HEK293 (cell line): ENCODE results near the gene PLD5.

Source experiments
- KLF9 ChIP-seq: fragments of 450-650 bp; formaldehyde crosslinking; IDR thresholded peaks from 2 replicates; pipeline ENCODE4 v1.5.1; 2016; ENCODE audit warnings: missing biosample characterization, missing genetic modification characterization, low read depth
- TF ChIP-seq, protein P1 (sequence below): fragments of 450-650 bp; formaldehyde crosslinking; IDR thresholded peaks from 2 replicates; pipeline ENCODE4 v1.5.1; 2016; ENCODE audit warnings: missing biosample characterization, missing genetic modification characterization
- TF ChIP-seq, protein P2 (sequence below): fragments of 450-650 bp; formaldehyde crosslinking; IDR thresholded peaks from 2 replicates; pipeline ENCODE4 v1.5.1; 2016; ENCODE audit warnings: missing biosample characterization, missing genetic modification characterization
- TF ChIP-seq, protein P3 (sequence below): sonication (generic); formaldehyde crosslinking; IDR thresholded peaks from 2 replicates; pipeline ENCODE4 v1.8.1; 2022; ENCODE audit warnings: mild to moderate bottlenecking, moderate library complexity, missing genetic modification reagents

DNA sequence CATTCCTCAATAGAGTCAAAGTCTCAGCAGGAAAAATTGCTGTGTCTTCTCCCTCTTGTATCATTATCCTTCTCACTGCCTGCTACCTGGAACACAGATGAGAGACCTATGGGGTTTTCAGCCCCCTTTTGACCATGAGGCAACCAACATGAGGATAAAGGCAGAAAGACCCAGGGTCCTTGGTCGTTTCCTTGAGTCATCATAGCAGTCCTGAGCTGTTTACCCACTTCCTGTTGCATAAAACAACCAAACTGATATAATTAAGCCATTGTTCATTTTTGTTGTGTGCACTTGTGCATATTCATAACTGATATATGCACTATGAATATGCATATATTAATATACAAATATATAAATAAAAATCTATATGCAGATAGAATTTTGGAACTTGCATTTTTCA, 337.3 kb downstream of the PLD5 start:
- no peak for TF ChIP-seq KLF9 (tag by site-specific recombination)
- TF ChIP-seq, protein P1, sequence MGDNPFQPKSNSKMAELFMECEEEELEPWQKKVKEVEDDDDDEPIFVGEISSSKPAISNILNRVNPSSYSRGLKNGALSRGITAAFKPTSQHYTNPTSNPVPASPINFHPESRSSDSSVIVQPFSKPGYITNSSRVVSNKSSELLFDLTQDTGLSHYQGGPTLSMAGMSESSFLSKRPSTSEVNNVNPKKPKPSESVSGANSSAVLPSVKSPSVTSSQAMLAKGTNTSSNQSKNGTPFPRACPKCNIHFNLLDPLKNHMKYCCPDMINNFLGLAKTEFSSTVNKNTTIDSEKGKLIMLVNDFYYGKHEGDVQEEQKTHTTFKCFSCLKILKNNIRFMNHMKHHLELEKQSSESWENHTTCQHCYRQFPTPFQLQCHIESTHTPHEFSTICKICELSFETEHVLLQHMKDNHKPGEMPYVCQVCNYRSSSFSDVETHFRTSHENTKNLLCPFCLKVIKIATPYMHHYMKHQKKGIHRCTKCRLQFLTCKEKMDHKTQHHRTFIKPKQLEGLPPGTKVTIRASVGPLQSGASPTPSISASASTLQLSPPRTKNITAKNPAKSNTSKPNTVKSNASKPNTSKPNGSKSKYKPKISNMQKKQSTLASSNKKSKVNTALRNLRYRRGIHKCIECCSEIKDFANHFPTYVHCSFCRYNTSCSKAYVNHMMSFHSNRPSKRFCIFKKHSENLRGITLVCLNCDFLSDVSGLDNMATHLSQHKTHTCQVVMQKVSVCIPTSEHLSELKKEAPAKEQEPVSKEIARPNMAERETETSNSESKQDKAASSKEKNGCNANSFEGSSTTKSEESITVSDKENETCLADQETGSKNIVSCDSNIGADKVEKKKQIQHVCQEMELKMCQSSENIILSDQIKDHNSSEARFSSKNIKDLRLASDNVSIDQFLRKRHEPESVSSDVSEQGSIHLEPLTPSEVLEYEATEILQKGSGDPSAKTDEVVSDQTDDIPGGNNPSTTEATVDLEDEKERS (tag by site-specific recombination) = no peak
- TF ChIP-seq, protein P2, sequence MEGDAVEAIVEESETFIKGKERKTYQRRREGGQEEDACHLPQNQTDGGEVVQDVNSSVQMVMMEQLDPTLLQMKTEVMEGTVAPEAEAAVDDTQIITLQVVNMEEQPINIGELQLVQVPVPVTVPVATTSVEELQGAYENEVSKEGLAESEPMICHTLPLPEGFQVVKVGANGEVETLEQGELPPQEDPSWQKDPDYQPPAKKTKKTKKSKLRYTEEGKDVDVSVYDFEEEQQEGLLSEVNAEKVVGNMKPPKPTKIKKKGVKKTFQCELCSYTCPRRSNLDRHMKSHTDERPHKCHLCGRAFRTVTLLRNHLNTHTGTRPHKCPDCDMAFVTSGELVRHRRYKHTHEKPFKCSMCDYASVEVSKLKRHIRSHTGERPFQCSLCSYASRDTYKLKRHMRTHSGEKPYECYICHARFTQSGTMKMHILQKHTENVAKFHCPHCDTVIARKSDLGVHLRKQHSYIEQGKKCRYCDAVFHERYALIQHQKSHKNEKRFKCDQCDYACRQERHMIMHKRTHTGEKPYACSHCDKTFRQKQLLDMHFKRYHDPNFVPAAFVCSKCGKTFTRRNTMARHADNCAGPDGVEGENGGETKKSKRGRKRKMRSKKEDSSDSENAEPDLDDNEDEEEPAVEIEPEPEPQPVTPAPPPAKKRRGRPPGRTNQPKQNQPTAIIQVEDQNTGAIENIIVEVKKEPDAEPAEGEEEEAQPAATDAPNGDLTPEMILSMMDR (tag by site-specific recombination) = no peak
- TF ChIP-seq, protein P3, sequence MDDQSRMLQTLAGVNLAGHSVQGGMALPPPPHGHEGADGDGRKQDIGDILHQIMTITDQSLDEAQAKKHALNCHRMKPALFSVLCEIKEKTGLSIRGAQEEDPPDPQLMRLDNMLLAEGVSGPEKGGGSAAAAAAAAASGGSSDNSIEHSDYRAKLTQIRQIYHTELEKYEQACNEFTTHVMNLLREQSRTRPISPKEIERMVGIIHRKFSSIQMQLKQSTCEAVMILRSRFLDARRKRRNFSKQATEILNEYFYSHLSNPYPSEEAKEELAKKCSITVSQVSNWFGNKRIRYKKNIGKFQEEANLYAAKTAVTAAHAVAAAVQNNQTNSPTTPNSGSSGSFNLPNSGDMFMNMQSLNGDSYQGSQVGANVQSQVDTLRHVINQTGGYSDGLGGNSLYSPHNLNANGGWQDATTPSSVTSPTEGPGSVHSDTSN (CRISPR knock-in tag) = no peak
